ENCODE results near the gene NPLOC4.

DNA sequence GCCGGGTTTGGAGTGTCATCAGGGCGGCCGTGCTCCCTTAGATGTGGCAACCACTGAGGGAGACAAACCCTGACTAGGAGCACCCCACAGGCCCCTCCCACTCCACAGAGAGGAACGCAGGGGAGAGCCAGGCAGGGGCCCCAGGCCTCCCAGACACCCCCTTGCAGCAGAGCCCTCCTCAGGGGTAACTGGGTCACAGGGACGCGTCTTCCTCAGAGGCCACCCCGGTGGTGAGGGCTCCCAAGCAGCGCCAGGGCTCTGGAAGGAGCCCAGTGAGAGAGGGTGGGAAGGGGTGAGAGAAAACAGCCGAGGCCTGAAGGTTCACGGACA, 97.4 kb downstream of the NPLOC4 start:
- TF ChIP-seq, protein P1, sequence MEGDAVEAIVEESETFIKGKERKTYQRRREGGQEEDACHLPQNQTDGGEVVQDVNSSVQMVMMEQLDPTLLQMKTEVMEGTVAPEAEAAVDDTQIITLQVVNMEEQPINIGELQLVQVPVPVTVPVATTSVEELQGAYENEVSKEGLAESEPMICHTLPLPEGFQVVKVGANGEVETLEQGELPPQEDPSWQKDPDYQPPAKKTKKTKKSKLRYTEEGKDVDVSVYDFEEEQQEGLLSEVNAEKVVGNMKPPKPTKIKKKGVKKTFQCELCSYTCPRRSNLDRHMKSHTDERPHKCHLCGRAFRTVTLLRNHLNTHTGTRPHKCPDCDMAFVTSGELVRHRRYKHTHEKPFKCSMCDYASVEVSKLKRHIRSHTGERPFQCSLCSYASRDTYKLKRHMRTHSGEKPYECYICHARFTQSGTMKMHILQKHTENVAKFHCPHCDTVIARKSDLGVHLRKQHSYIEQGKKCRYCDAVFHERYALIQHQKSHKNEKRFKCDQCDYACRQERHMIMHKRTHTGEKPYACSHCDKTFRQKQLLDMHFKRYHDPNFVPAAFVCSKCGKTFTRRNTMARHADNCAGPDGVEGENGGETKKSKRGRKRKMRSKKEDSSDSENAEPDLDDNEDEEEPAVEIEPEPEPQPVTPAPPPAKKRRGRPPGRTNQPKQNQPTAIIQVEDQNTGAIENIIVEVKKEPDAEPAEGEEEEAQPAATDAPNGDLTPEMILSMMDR (IDR thresholded peaks at IDR 0.05), result no peak
- no peak for TF ChIP-seq EZH2 (IDR thresholded peaks at IDR 0.05)
- no peak for TF ChIP-seq EZH2phosphoT487 (IDR thresholded peaks at IDR 0.05)

Measured in neural progenitor cell (in vitro differentiated cells).